ENCODE results near the gene LRRC71.

GRCh38 chr1:156898971-156899664 is 21.3 kb upstream of the LRRC71 start:
- TF ChIP-seq JUND (IDR thresholded peaks at IDR 0.05; ENCODE audit: low read depth, low read length) (no peak), CEBPZ (IDR thresholded peaks at IDR 0.05; ENCODE audit: low read depth, low read length) (no peak)

Data from GM12878 (cell line).